ENCODE data around the gene FAM76B. TPM values are rescaled to one million over a fixed set of nuclear protein-coding genes. Genes with fewer than 3 reads are reported as not detected.

The FAM76B gene
- total and polyA plus RNA-seq, 8 donors, result 4.0 to 207 (median 33.6) TPM

DNA sequence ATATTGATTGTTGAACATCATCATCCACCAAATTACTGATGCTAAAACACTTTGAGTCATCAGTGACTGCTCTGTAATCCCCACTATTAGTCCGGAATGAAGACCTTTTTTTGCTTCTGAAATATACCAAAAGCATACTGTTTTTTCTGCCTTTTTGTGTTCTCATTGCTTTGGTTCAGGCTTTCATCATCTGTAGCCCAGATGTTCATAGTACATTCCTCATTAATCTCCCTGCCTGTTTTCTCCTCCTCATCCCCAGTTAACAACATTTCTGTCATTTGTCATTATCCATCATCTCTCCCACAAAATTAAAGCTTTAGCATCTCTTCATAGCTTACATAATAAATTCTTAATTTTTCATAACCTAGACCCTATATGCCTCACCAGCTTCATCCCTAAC is 10.0 kb upstream of the FAM76B start:
- Histone ChIP-seq H3K27ac (no peak overlapping the region), H3K4me1 (no peaks in the 10 kb centered on the region), H3K4me3 (no peak overlapping the region), H3K9me3 (no peaks in the 10 kb centered on the region), H3K36me3 (peaks cover 4 to 42% (median 38%) of the 10 kb centered on the region in 4 donors), H3K27me3 (no peaks in the 10 kb centered on the region)
- intact Hi-C loops (cut with DNase I; ENCODE audit: low total_unique reads), result no loop called here
- TF ChIP-seq POLR2A (IDR thresholded peaks at IDR 0.05), result no peak
- TF ChIP-seq, protein P1, sequence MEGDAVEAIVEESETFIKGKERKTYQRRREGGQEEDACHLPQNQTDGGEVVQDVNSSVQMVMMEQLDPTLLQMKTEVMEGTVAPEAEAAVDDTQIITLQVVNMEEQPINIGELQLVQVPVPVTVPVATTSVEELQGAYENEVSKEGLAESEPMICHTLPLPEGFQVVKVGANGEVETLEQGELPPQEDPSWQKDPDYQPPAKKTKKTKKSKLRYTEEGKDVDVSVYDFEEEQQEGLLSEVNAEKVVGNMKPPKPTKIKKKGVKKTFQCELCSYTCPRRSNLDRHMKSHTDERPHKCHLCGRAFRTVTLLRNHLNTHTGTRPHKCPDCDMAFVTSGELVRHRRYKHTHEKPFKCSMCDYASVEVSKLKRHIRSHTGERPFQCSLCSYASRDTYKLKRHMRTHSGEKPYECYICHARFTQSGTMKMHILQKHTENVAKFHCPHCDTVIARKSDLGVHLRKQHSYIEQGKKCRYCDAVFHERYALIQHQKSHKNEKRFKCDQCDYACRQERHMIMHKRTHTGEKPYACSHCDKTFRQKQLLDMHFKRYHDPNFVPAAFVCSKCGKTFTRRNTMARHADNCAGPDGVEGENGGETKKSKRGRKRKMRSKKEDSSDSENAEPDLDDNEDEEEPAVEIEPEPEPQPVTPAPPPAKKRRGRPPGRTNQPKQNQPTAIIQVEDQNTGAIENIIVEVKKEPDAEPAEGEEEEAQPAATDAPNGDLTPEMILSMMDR (IDR thresholded peaks at IDR 0.05), result no peak
- no peak for TF ChIP-seq EP300 (IDR thresholded peaks at IDR 0.05)
- no peak for TF ChIP-seq POLR2AphosphoS5 (IDR thresholded peaks at IDR 0.05)
- 78 to 98% (median 83%) methylated on average over 1 of the region's 1 CpG for WGBS, 5 donors
- DNase-seq, result no peak

DNA sequence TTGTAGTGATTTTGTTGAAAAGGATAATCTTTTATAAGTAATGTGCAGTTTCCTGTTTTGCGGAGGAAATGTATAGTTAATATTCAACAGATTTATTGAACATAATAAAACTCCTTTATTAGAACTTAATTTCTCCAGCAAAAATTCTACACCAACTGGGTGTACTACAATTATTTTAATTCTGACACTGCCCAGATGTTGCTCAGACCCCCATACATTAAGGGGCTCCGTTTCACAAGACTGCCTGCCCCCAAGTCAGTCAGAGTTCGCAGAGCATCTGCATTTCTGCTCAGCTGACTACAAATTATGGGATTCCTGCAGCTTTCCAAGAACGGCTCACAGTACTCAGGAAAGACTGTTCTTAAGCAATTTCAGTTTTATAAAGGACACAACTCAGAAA is 6.9 kb upstream of the FAM76B start:
- intact Hi-C loops (cut with DNase I; ENCODE audit: low total_unique reads), result no loop called here
- H3K27me3 ChIP-seq, result no peaks in the 10 kb centered on the region
- no peak overlapping the region for H3K4me3 ChIP-seq
- no peaks in the 10 kb centered on the region for H3K9me3 ChIP-seq
- TF ChIP-seq POLR2AphosphoS5 (IDR thresholded peaks at IDR 0.05), result no peak
- TF ChIP-seq, protein P1 (IDR thresholded peaks at IDR 0.05), result no peak
- TF ChIP-seq POLR2A (IDR thresholded peaks at IDR 0.05), result no peak
- no peak for TF ChIP-seq EP300 (IDR thresholded peaks at IDR 0.05)
- H3K4me1 ChIP-seq, result peaks cover 8 to 27% (median 15%) of the 10 kb centered on the region in 4 donors
- 78 to 94% (median 91%) methylated on average over 4 of the region's 4 CpGs for WGBS, 5 donors
- no peak overlapping the region for H3K27ac ChIP-seq
- no peak for DNase-seq
- peaks cover 4 to 25% (median 21%) of the 10 kb centered on the region in 4 donors for H3K36me3 ChIP-seq

DNA sequence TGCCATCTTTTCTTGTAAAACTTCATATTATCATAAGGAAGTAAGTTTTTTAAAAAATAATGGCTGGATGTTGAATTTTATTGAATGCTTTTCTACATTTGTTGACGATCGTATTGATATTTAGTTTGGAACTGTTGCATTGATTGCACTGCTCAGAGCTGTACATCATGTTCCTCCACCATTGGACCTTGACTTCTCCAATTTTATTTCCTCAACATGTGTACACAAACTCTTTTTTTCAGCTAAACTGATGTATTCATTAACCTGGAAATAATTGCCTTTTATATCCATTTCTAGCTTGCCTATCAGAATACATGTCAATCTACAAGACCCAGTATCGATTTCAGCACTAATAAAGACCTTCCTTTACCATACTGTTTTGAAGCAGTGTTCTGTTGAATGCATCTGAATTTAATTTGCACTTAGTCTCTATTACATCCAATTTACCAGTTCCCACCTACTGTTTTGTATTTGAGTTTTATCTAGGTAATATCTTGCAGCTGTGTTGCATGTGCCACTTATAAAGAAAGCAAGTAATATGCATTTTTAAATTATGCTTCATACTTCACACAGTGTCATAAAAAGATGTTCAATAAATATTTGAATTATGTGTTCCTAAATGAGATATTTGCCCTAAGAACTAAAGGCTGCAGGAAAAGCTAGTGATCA is 6.2 kb upstream of the FAM76B start:
- 59 to 79% (median 71%) methylated on average over 3 of the region's 3 CpGs for WGBS, 5 donors
- peak in 1 of 2 donors; percentile 7 for DNase-seq
- Histone ChIP-seq H3K36me3 (peaks cover 4 to 18% (median 17%) of the 10 kb centered on the region in 4 donors), H3K9me3 (no peaks in the 10 kb centered on the region), H3K27ac (no peak overlapping the region), H3K27me3 (no peaks in the 10 kb centered on the region), H3K4me3 (no peak overlapping the region), H3K4me1 (peaks cover 13 to 32% (median 21%) of the 10 kb centered on the region in 4 donors)
- TF ChIP-seq, protein P1 (IDR thresholded peaks at IDR 0.05), result no peak
- TF ChIP-seq POLR2AphosphoS5 (IDR thresholded peaks at IDR 0.05), result no peak
- TF ChIP-seq POLR2A (IDR thresholded peaks at IDR 0.05), result no peak
- TF ChIP-seq EP300 (IDR thresholded peaks at IDR 0.05), result no peak
- intact Hi-C loops (cut with DNase I; ENCODE audit: low total_unique reads), result no loop called here

DNA sequence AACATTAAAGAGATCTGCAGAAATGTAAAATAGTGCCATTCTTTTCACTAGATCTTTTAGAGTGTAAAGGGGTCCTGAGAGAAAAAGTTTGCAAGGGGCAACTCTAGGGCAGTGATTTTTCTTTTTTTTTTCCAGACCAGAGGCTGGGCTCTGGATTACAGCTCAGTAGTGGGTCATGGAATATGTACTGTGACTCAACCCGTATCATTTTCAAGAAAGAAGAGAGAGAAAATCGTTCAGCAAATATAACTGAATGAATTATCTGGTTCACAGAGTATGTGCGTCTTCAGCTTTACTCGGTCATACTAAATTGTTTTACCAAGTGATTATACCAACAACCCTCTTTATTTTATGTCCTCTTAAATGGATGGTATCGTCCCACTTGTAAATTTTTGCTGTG is 4.5 kb upstream of the FAM76B start:
- H3K4me3 ChIP-seq, result no peak overlapping the region
- TF ChIP-seq, protein P1 (IDR thresholded peaks at IDR 0.05), result no peak
- TF ChIP-seq EP300 (IDR thresholded peaks at IDR 0.05) (no peak), POLR2AphosphoS5 (IDR thresholded peaks at IDR 0.05) (no peak), POLR2A (IDR thresholded peaks at IDR 0.05) (no peak)
- no peak for DNase-seq
- H3K9me3 ChIP-seq, result no peaks in the 10 kb centered on the region
- peaks cover 13 to 32% (median 21%) of the 10 kb centered on the region in 4 donors for H3K4me1 ChIP-seq
- 84 to 93% (median 88%) methylated on average over 5 of the region's 5 CpGs for whole genome bisulfite sequencing, 5 donors
- intact Hi-C loops (cut with DNase I; ENCODE audit: low total_unique reads), result no loop called here
- H3K27ac ChIP-seq, result no peak overlapping the region
- H3K36me3 ChIP-seq, result peaks cover 0 to 1% (median under 1%) of the 10 kb centered on the region in 4 donors
- no peaks in the 10 kb centered on the region for H3K27me3 ChIP-seq

Data from stomach (tissue), 9 donors.